ENCODE measurements around the gene SDCCAG8.

The SDCCAG8 gene

GRCh38 chr1:243513726-243514491, 258.1 kb downstream of the SDCCAG8 start:
- no peak for DNase-seq

DNA sequence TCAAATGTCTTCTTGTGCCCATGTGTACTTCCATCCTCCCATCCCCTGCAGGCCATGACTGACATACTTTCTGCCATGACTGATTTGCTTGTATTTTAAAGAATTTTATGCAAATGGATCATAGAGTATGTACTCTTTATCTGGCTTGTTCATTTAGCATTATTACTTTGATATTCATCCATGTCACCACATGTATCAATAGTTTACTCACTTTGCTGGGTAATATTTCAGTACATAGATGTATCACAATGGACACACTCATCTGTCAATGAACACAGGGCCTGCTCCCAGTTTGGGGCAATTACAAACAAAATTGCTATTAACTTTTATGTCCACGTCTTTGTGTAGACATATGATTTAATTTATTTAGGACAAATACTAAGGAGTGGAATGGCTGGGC, 259.1 kb downstream of the SDCCAG8 start:
- no peak for DNase-seq

DNA sequence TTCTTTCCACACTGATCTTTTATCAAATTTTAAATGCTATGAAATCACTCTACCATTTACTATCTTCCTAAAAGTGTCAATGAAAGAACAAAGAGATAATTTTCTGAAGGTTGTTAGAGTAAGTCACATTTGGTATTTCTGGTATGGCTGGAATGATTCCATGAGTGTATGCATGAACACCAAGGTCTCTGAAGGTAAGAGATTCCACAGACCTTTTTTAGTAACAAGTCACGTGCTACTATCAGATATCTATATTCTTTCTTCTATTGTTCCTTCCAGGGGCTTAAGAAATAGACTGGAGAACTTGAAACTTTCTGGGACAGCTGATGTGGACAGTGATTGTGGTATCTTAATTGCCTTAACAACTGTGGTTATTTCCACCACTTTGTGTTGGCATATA, 265.0 kb downstream of the SDCCAG8 start:
- DNase-seq = no peak

- DNase-seq = no peak
These were observed 267.9 kb downstream of the SDCCAG8 start for GRCh38 chr1:243523766-243524165.

DNA sequence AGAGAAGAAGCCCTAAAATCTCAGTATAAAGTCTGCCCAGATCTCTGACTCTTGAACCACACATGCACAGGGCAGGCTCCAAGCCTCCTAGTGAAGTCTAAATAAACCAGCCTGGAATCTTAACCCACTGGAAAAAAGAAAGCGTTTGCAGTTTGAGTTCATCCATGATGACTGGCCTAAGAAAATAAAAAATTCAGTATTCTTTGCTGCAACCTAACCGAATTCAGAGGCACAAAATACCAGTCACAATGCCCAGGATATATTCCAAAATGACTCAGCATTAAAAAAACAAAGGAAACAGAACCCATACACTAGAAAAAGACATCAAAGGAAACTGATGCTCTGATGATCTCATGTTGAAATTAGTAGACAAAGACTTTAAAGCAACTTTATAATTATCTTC, 269.2 kb downstream of the SDCCAG8 start:
- no peak for DNase-seq

DNA sequence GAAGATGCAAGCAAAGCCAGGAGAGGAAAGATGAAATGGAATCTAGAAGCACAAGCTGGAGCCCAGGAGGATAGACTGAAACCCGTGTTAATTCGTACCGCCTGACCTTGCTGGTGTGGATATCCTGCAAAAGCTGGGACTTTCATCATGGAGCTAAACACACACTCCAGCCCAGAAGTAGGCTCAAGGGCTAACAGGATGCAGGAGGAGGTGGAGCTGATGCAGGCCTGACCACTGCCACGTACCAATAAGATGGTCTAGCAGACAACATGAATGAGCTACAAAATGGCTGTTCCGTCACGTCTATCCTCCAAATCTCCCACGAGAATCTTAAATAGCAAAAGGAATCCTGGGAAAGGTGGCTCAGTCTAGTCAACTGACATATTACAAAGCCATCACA, 270.3 kb downstream of the SDCCAG8 start:
- DNase-seq = no peak

DNA sequence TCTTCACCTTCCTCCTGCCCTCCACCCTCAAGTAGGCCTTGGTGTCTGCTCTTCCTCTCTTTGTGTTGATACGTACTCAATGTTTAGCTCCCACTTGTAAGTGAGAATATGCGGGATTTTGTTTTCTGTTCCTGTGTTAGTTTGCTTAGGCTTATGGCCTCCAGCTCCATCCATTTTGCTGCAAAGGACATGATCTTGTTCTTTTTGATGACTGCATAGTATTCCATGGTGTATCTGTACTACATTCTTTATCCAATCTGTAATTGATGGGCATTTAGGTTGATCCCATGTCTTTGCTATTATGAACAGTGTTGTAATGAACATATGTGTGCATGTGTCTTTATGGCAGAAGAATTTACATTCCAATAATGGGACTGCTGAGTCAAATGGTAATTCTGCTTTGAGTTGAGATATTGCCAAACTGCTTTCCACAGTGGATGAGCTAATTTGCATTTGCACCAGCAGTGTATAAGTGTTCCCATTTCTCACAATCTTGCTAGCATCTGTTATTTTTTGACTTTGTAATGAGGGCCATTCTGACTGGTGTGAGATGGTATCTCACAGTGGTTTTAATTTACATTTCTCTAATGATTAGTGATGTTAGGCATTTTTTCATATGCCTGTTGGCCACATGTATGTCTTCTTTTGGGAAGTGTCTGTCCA, 272.7 kb downstream of the SDCCAG8 start:
- DNase-seq = no peak

DNA sequence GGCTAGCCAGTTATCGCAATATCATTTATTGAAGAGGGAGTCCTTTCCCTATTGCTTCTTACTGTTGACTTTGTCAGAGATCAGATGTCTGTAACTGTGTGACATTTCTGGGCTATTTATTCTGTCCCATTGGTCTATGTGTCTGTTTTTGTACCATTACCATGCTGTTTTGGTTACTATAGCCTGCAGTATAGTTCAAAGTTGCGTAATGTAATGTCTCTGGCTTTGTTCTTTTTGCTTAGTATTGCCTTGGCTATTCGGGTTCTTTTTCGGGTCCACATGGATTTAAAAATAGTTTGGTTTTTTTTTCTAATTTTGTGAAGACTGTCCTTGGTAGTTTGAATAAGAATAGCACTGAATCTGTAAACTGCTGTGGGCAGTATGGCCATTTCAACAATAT, 273.7 kb downstream of the SDCCAG8 start:
- DNase-seq = no peak

GRCh38 chr1:243535014-243535413, 279.2 kb downstream of the SDCCAG8 start:
- DNase-seq = no peak

GRCh38 chr1:243539636-243540035, 283.8 kb downstream of the SDCCAG8 start:
- no peak for DNase-seq

DNA sequence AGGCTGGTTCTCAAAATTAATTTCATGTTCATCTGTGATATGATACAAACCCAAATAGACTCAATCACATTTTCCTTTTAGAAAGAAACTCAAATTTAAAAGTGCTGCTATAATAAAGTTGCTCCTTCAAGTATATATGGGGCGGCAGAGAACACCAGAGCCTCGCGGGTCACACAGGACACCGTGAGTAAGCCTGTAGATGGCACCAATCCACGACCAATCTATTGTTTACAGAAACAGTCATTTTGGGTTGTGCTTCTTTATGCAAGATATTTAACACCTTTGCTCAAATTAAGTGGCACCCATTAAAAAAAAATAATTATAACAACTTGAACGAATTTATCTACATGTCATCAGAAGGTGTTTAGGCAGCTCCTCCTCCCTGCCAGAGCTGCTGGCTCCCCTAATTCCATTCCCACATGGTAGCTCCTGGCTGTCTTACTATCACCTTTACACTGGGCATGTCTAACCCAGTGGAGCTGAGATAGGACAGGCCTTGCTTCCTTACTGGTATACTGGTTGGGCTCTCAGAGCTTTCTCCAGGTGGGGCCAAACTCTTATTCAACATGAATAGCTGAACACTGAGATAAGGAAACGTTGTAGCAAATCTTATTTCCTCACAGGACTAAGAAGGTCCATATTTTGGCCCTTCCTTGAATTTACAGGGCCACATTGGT, 287.0 kb downstream of the SDCCAG8 start:
- no peak for DNase-seq

DNA sequence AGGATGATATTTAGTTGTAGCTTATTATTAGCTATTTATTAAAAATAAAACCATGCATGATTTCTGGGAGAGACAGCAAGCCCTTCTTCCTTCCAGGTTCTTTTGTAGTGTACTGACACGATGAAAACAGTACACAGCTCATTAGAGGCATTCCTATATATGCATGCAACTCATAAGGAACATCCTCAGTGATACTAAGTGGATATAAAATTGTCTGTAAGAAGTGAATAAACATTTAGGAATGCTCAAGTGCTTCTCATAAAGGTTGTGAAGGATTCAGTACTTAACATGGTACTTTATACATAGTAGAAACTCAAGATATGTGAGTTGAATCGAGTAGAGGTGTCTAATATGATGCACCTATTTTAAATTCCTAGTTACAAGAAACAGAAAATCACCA, 287.7 kb downstream of the SDCCAG8 start:
- no peak for DNase-seq

DNA sequence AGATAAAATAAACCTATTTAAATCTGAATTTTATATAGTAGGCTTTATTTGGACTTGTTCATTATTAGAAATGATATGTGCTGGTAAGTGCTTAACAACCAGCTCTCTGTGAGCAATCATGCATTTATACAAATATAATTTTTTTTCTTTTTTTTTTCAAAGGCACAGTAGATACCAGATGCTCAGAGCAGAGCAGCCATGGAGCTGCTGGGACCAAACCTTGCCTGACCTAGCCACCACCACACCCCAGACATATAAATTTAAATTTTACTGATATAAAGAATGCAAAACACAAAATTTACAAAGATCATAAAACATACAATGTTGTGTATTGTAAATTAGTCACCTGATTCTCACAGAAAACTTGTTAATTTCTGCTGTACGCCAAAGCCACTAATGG, 290.6 kb downstream of the SDCCAG8 start:
- DNase-seq = no peak

DNA sequence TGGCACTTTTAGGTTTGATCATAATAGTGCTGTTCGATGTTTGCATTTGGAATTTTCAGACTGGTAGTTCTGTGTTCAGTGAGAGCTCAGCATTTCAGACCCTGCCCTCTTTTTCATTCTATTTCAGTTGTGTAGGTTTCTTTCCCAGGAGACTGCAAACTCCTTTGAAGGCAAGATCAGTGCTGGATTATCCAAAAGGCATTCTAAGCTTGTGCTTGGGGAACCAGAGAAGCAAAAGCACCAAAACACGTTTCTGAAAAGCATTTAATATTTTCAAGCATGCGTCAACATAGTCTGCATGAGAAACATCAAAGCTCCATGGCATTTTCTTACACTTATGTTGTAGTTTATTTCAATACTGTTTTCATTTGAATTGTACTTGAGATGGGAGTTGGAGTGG, 292.1 kb downstream of the SDCCAG8 start:
- DNase-seq = no peak

DNA sequence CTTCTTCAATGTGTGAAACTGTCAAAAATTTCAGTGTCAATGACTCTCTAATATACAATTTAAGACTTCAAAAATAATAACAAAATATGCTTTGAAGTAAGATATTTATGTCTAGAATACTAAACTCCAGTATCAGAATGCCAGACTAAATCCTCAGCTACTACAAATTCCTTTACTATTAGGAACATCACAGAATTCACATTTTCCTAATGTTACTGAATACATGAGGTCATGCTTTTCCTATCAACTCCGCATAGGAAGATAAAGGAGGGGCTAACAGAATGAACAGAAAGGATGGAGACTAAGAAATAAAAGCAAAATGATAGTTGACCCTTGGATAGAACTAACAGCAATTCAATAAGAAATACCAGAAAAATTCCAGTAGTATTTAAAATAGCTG, 292.7 kb downstream of the SDCCAG8 start:
- no peak for DNase-seq

GRCh38 chr1:243549108-243549507, 293.3 kb downstream of the SDCCAG8 start:
- no peak for DNase-seq

All from SHP77 treated with DMSO at 0.1 percent for 48 hours (cell line).